Central memory CD8-positive, alpha-beta T cell (primary cell): Measurements from ENCODE around the gene MYL6B.
"Not testable (repeated sequence)": the region's sequence is repeated elsewhere in the genome, so short reads cannot be mapped to it uniquely, and the experiment has no call there.

Experiments
- ATAC-seq: fragments of 150-1000 bp; cut with Tn5 transposase; replicated peaks from 2 replicates; pipeline ENCODE4 v1.10.0; 2022; ENCODE audit warnings: mild to moderate bottlenecking, moderate FRiP score, moderate number of reproducible peaks; ENCODE audit not compliant: poor library complexity, severe bottlenecking; ENCODE audit errors: extremely low read depth
- DNase-seq, 2 donors: peaks; one replicate each; pipeline ENCODE4 v3.0.0; 2021; ENCODE audit warnings: low spot score in 2 of 2
- H3K27ac Mint-ChIP-seq: one replicate; pipeline ENCODE4 v1.8.0; 2022; ENCODE audit warnings: low read depth, mild to moderate bottlenecking, moderate library complexity, mixed read lengths
- H3K27me3 Mint-ChIP-seq: one replicate; pipeline ENCODE4 v1.8.0; 2022; ENCODE audit warnings: mixed read lengths
- H3K36me3 Mint-ChIP-seq: one replicate; pipeline ENCODE4 v1.8.0; 2022; ENCODE audit warnings: mild to moderate bottlenecking, moderate library complexity, mixed read lengths; ENCODE audit not compliant: insufficient read depth
- H3K4me1 Mint-ChIP-seq: one replicate; pipeline ENCODE4 v1.8.0; 2022; ENCODE audit warnings: mixed read lengths
- H3K4me3 Mint-ChIP-seq: one replicate; pipeline ENCODE4 v1.8.0; 2022; ENCODE audit warnings: mild to moderate bottlenecking, moderate library complexity, mixed read lengths
- H3K9me3 Mint-ChIP-seq: one replicate; pipeline ENCODE4 v1.8.0; 2022; ENCODE audit warnings: mixed read lengths

MYL6B gene

DNA sequence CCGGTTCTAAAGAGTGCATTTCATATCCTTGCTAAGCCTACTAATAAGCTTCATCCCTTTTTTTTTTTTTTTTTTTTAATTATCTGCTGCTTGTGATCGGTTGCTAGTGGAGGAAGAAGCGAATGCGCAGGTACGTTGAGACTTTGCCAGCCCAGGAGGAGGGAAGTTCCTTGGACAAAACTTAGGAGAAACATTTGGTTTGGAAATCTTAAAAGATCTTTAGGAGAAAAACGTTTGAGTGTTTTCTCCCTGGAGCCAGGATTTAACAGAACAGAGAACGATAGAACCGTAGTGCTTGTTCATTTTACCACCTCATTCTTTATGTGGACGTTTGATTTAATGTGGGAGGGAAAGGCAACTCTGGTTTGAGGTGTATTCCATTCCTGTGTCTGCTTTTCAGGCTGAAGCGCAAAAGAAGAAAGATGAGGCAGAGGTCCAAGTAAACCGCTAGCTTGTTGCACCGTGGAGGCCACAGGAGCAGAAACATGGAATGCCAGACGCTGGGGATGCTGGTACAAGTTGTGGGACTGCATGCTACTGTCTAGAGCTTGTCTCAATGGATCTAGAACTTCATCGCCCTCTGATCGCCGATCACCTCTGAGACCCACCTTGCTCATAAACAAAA lies 35.2 kb upstream of the MYL6B start:
- H3K4me1 Mint-ChIP-seq, result peaks cover 34% of the 10 kb centered on the region
- not testable (repeated sequence) for DNase-seq, H3K27me3 Mint-ChIP-seq, ATAC-seq, H3K9me3 Mint-ChIP-seq
- H3K27ac Mint-ChIP-seq, result peak overlapping the region; percentile 100
- H3K36me3 Mint-ChIP-seq, result peaks cover 56% of the 10 kb centered on the region
- peak overlapping the region; percentile 95 for H3K4me3 Mint-ChIP-seq

DNA sequence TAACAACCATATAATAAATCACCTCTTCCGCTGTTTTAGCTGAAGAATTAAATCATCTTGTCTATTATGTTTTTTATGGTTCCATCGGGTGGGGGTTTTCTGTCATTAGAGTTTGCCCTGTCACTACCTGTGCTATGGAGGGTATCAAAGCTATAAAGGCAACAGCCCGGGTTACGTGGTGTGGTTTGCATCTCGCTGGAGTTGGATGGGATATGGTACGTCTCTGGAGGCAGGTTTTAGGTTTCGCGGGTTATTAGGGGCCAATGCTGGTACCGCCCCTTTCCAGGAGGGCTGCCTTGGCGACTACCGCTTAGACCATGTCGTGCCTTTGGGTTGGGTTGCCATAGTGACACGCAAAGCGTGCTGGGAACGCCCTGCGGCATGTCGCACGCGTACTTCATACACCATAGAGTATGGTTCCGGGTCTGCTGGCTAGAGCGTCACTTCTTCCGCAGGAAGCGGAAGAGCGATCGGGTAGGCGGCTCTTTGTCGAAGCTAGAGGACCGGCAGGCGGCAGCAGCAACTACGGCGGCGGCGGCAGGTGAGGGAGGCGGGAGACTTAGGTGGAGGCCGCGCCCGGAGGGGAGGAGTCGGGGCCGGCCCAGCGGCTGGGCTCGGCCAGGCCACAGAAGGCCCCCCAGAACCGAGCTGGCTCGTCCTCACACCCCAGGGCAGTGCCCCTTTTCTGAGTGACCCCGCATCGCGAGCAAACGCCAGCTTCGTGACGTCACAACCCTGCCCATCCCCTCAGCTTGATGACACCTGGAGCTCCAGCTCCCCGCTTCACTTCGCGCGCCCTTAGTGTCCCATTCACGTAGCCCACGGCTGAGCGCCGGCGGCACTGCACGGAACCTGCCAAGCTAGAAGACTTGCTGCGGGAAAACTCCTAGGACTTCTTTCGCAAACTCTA lies 34.4 kb upstream of the MYL6B start, which contains the start of gene ZC3H10:
Gene ZC3H10 (plus strand): TSS at position 489 of the 910 bp plus-strand sequence. CDS start 2,297 bp downstream, outside the sequence.
- ATAC-seq (peak; percentile 83), DNase-seq (peak; percentile 89 to 98)
- no peaks in the 10 kb centered on the region for H3K9me3 Mint-ChIP-seq
- peak within 1 kb of the TSS; percentile 100 for H3K27ac Mint-ChIP-seq
- H3K27me3 Mint-ChIP-seq, result no peaks in the 10 kb centered on the region
- peaks cover 34% of the 10 kb centered on the region for H3K4me1 Mint-ChIP-seq
- H3K36me3 Mint-ChIP-seq, result peaks cover 49% of the 10 kb centered on the region
- H3K4me3 Mint-ChIP-seq, result peak within 1 kb of the TSS; percentile 95

DNA sequence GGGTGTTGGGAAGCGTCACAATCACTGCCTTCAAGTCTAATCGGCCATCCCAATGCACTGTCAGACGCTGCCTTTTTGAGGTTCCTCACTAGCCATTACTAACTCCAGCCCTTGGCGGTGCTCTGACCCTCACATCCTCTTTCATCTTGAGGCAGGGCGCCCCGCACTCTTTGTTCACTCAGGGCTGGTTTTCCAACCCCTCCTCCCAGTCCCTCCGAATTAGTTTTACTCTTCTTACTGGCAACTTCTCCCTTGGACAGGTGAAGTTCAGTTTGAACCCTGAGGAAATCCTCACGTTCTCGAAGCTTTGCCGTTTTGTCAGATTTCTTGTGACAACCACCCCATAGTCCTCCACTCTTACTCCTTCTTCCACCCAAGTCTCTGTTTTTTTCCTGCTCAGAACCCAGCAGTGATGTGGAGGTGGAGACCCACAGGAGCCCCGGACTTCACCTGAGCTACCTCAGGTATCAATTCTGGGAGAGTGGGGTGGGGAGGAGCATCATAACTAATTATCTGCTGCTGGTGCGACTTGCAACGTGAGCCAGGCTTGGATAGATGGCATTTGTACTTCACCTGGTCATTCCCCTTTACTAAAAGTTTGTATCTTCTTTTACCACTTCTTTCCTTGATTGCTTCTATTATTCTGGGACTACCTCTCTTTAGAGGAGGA lies 33.6 kb upstream of the MYL6B start:
- H3K4me3 Mint-ChIP-seq, result peak overlapping the region; percentile 95
- H3K4me1 Mint-ChIP-seq, result peaks cover 34% of the 10 kb centered on the region
- H3K9me3 Mint-ChIP-seq, result no peaks in the 10 kb centered on the region
- H3K36me3 Mint-ChIP-seq, result peaks cover 41% of the 10 kb centered on the region
- peak overlapping the region; percentile 100 for H3K27ac Mint-ChIP-seq
- ATAC-seq (no peak), DNase-seq (no peak)
- no peaks in the 10 kb centered on the region for H3K27me3 Mint-ChIP-seq

DNA sequence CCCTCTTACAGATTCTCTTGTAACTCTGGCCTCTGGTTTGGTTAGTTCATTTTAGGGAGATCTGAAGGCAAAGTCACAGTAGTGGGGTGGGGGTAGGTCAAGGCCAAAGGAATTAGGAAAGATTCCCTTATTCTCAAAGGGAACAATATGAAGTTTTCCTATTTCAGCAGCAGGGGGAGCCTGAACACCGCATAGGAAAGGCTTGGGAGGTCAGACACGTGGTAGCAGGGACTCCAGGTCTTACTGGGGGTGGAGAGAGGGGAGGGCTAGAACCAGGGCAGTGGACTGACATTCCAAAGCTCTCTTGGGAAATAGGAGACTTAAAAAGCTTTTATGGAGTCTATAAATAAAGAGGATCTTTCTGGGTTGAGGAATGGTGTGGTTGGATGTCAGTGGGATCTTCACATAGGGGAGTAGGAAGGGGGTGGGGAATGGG lies 33.0 kb upstream of the MYL6B start:
- Mint-ChIP-seq H3K4me3 (peak overlapping the region; percentile 95), H3K27me3 (no peaks in the 10 kb centered on the region), H3K27ac (peak overlapping the region; percentile 100), H3K36me3 (peaks cover 39% of the 10 kb centered on the region), H3K4me1 (peaks cover 34% of the 10 kb centered on the region), H3K9me3 (no peaks in the 10 kb centered on the region)
- DNase-seq (peak in 1 of 2 donors; percentile 32), ATAC-seq (no peak)

DNA sequence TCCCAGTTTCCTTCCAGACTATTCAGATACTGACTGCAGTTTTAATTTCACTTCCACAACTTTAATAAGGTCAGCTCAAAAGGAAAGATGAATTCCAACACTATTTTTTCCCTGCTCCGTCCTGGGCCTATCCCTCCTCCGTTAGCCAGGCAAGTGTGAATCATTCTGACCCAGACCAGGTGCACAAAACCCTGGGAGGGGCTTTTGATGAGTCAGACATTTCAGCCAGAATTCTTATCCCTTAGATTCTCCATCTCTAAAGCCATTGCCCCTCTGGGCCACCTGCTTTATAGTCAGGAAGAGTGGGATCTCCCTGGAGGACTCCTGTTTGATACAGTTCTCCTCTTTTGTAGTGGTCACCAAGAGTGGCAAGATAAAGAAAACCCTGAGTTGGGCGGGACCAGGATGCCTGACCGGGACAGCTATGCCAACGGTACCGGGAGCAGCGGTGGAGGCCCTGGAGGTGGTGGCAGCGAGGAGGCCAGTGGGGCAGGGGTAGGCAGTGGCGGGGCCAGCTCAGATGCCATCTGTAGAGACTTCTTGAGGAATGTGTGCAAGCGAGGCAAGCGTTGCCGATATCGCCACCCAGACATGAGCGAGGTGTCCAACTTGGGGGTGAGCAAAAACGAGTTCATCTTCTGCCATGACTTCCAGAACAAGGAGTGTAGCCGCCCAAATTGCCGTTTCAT lies 32.1 kb upstream of the MYL6B start:
- Mint-ChIP-seq H3K9me3 (no peaks in the 10 kb centered on the region), H3K27ac (no peak overlapping the region), H3K4me3 (no peak overlapping the region)

DNA sequence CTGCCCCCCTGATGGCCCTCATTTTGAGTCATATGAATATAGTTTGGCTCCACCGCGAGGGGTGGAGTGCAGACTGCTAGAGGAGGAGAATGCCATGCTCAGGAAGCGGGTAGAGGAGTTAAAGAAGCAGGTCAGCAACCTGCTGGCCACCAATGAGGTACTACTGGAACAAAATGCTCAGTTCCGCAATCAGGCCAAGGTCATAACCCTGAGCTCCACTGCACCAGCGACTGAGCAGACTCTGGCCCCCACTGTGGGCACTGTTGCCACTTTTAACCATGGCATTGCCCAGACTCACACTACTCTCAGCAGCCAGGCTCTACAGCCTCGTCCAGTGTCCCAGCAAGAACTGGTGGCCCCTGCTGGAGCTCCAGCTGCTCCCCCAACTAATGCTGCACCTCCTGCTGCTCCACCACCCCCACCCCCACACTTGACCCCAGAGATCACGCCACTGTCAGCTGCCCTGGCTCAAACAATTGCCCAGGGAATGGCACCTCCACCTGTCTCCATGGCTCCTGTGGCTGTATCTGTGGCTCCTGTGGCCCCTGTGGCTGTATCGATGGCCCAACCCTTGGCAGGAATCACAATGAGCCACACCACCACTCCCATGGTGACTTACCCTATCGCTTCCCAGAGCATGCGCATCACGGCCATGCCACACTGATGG lies 31.1 kb upstream of the MYL6B start:
- peaks cover 31% of the 10 kb centered on the region for H3K36me3 Mint-ChIP-seq
- no peak for DNase-seq
- no peaks in the 10 kb centered on the region for H3K27me3 Mint-ChIP-seq
- ATAC-seq, result no peak
- no peak overlapping the region for H3K4me3 Mint-ChIP-seq
- H3K4me1 Mint-ChIP-seq, result peaks cover 40% of the 10 kb centered on the region
- H3K9me3 Mint-ChIP-seq, result no peaks in the 10 kb centered on the region
- no peak overlapping the region for H3K27ac Mint-ChIP-seq

More for the DNA sequence above, 32.1 kb upstream of the MYL6B start:
- ATAC-seq, result no peak
- H3K4me1 Mint-ChIP-seq, result peaks cover 34% of the 10 kb centered on the region
- DNase-seq, result no peak
- H3K36me3 Mint-ChIP-seq, result peaks cover 39% of the 10 kb centered on the region
- H3K27me3 Mint-ChIP-seq, result no peaks in the 10 kb centered on the region

DNA sequence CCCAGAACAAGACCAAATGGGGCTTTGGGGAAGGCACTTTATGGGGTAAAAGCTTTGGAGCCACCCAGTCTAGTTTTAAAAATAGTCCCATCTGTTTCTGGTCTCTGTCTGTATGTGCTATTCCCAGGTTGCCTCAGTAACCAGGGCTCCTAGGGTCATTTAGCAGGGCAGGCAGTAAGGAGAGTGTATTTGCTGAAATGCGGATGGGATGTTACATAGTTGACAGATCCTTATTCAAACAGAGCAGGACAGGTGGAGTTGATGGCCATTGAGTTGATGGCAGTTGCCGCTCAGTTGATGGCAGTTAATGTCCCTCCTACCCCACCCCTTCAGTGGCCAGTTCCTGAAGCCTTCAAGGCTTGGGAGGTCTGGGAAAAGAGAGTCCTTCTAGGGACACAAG lies 29.8 kb upstream of the MYL6B start:
- H3K4me1 Mint-ChIP-seq, result peaks cover 40% of the 10 kb centered on the region
- no peak for ATAC-seq
- no peaks in the 10 kb centered on the region for H3K9me3 Mint-ChIP-seq
- peaks cover 21% of the 10 kb centered on the region for H3K36me3 Mint-ChIP-seq
- no peak overlapping the region for H3K27ac Mint-ChIP-seq
- no peak for DNase-seq
- no peaks in the 10 kb centered on the region for H3K27me3 Mint-ChIP-seq
- H3K4me3 Mint-ChIP-seq, result no peak overlapping the region

DNA sequence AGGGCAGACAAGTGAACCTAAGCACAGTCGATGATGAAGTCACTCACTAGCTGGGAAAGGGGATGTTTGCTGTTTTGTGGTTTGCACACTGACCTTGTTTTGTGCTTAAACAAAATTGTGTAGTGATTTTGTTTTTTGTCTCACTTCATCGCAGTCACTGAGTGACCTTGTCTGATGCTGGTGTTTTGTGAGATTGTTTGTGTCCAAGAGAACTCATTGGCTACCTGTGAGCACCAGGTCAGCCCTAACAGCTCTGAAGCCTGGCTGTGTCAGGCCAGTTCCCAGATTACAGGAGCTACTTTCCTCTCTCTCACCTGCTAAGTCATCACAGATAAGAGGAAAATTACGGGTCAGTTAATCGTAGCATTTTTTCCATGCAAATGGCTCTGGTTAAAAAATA lies 28.3 kb upstream of the MYL6B start:
- Mint-ChIP-seq H3K9me3 (no peaks in the 10 kb centered on the region), H3K4me1 (peaks cover 38% of the 10 kb centered on the region), H3K27ac (no peak overlapping the region), H3K27me3 (no peaks in the 10 kb centered on the region), H3K4me3 (no peak overlapping the region), H3K36me3 (peaks cover 15% of the 10 kb centered on the region)
- ATAC-seq, result no peak
- DNase-seq, result no peak

DNA sequence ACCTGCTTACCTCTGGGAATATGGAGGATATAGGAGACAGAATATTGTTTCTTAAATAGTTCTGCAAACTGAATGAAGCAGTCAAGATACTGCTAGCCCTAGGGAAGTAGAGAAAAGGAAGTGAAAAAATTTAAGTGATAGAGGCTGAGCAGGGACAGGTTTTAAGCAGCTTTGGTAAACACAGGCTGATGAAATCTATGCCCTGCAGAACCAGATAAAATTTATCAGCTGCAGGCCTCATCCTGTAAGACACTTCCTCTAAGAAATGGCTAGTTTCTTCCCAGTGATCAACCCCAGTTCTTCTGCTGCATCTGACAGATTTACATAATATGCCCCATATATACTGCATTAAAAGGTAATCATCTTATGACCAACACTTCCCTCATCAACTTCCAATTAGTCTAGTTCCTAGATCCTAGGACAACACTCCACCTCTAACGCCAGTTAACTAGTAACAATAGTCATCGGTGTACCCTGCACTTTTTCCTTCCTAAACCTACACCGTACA lies 25.6 kb upstream of the MYL6B start:
- H3K4me3 Mint-ChIP-seq, result no peak overlapping the region
- no peaks in the 10 kb centered on the region for H3K9me3 Mint-ChIP-seq
- DNase-seq (no peak), ATAC-seq (no peak)
- no peaks in the 10 kb centered on the region for H3K27me3 Mint-ChIP-seq
- peaks cover 56% of the 10 kb centered on the region for H3K4me1 Mint-ChIP-seq
- peaks cover 31% of the 10 kb centered on the region for H3K36me3 Mint-ChIP-seq
- H3K27ac Mint-ChIP-seq, result peak overlapping the region; percentile 97

DNA sequence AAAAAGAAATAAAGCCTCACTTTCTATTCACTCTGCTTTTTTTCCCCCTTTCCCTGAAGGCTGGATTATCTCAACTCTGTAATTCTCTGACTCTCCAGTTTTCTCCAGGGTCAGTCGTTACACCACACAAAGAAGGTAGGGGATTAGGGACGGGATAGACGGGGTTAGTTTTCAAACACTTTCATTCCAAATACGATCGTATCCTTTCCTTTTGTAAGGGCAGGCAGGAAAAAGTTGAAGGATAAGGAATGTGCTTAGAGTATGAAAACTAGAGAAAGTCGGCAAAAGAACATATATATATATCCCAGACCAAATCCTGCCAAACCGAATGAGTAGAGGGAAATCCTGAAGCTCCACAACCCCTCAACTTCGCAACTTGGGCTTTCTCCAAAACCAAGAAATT lies 24.9 kb upstream of the MYL6B start:
- ATAC-seq (no peak), DNase-seq (no peak)
- H3K36me3 Mint-ChIP-seq, result peaks cover 36% of the 10 kb centered on the region
- H3K9me3 Mint-ChIP-seq, result no peaks in the 10 kb centered on the region
- H3K4me1 Mint-ChIP-seq, result peaks cover 63% of the 10 kb centered on the region
- peak overlapping the region; percentile 97 for H3K4me3 Mint-ChIP-seq
- no peaks in the 10 kb centered on the region for H3K27me3 Mint-ChIP-seq
- H3K27ac Mint-ChIP-seq, result peak overlapping the region; percentile 97

DNA sequence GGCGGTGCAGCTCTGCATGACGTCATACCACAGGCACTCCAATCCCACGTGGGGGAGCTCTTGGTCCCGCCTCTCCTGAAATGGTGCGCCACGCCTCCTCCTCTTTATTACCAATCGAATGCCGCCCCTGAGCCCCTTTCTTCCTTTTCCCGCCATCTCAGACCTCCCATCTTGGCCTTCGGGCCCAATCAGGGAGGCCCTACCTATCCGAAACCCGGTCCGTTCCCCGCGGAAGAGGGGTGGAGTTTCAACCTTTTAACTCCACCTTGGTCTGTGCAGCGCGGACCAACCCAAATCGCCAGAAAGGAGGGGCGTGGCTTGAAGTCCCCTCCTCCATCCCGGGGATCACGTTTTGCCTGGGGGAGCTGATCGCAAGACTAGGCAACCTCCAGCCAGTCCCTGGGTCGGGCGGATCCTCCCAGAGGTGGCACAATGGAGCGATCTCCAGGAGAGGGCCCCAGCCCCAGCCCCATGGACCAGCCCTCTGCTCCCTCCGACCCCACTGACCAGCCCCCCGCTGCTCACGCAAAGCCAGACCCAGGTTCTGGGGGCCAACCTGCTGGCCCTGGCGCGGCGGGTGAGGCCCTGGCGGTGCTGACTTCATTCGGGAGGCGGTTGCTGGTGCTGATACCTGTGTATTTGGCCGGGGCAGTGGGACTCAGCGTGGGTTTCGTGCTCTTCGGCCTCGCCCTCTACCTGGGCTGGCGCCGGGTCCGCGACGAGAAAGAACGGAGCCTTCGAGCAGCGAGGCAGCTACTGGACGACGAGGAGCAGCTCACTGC lies 24.3 kb upstream of the MYL6B start, which contains the start of gene ESYT1:
Gene ESYT1 (plus strand): TSS at position 380 of the 782 bp plus-strand sequence. CDS start 53 bp downstream, at position 433.
- peaks cover 65% of the 10 kb centered on the region for H3K4me1 Mint-ChIP-seq
- DNase-seq, result peak; percentile 85 to 98
- peak within 1 kb of the TSS; percentile 97 for H3K27ac Mint-ChIP-seq
- no peaks in the 10 kb centered on the region for H3K9me3 Mint-ChIP-seq
- H3K36me3 Mint-ChIP-seq, result peaks cover 41% of the 10 kb centered on the region
- peak within 1 kb of the TSS; percentile 97 for H3K4me3 Mint-ChIP-seq
- peak; percentile 95 for ATAC-seq
- H3K27me3 Mint-ChIP-seq, result no peaks in the 10 kb centered on the region
